ENCODE results near the gene FAM236A. TPM values are rescaled to one million over a fixed set of nuclear protein-coding genes. Genes with fewer than 3 reads are reported as not detected.
"Not testable (repeated sequence)": the region's sequence is repeated elsewhere in the genome, so short reads cannot be mapped to it uniquely, and the experiment has no call there.

FAM236A gene
- total RNA-seq (2021; ENCODE audit: unreplicated experiment) (not detected), Bru-seq, nascent RNA (not detected), BruChase-seq, experiment 1, labeled RNA remaining after a 2-hour chase (not detected), BruChase-seq, experiment 2, labeled RNA remaining after a 6-hour chase (not detected)
- not detected for polyA plus RNA-seq (2012; ENCODE audit: insufficient read length)
- long read RNA-seq: 0 reads

DNA sequence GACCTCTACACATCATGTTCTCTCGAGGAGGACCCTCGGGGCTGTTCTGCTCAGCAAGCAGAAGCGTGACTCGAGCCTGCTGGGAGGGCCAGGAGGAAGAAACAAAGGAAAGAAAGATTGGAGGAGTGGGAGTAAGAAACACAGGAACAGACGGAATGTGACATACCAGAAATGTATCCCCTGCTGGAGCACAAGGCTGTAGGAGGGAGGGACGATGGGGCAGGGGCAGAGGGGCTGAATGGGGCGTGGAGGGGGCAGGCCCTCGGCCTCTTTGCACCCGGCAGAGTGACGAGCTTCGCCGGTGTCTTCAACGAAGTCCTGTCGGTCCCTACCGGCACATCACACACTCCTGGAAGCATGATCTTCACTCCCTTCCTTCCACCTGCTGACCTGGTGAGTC, at the start of gene FAM236A:
Gene FAM236A (plus strand): TSS at position 301 of the 400 bp plus-strand sequence. CDS start 57 bp downstream, at position 358.
- H3K36me3 ChIP-seq (ENCODE audit: control insufficient read depth, insufficient read depth, low read length); in situ Hi-C loops (cut with HindIII; ENCODE audit: low pct_unique_long_range_greater_than_20kb, low sequenced_read_pairs); H3K9me3 ChIP-seq (ENCODE audit: control insufficient read depth, insufficient read depth, low read depth, low read length); ATAC-seq; intact Hi-C loops (cut with micrococcal nuclease; ENCODE audit: unreplicated experiment); DNase-seq (ENCODE audit: low read depth, low spot score); H3K27ac ChIP-seq (ENCODE audit: low read length); POLR2A ChIA-PET; H3K4me1 ChIP-seq (ENCODE audit: control insufficient read depth, insufficient read depth, low read length); CTCF ChIA-PET; H3K27me3 ChIP-seq (ENCODE audit: control insufficient read depth, insufficient read depth, low read length); BruUV-seq (replicated peaks); H3K4me3 ChIP-seq (ENCODE audit: low read depth in 2 of 2, low read length in 2 of 2): not testable (repeated sequence)

DNA sequence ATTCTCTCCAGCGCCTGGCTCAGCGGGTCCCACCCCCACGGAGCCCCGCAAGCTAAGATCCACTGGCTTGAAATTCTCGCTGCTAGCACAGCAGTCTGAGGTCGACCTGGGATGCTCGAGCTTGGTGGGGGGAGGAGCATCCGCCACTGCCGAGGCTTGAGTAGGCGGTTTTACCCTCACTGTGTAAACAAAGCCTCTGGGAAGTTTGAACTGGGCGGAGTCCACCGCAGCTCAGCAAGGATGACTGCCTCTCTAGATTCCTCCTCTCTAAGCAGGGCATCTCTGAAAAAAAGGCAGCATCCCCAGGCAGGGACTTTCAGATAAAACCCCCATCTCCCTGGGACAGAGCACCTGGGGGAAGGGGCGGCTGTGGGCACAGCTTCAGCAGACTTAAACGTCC, 48.3 kb upstream of the FAM236A start:
- CTCF ChIA-PET; in situ Hi-C loops (cut with HindIII; ENCODE audit: low pct_unique_long_range_greater_than_20kb, low sequenced_read_pairs); H3K36me3 ChIP-seq (ENCODE audit: control insufficient read depth, insufficient read depth, low read length); ATAC-seq; H3K4me3 ChIP-seq (ENCODE audit: low read depth in 2 of 2, low read length in 2 of 2); H3K9me3 ChIP-seq (ENCODE audit: control insufficient read depth, insufficient read depth, low read depth, low read length); H3K27me3 ChIP-seq (ENCODE audit: control insufficient read depth, insufficient read depth, low read length); BruUV-seq (replicated peaks); DNase-seq (ENCODE audit: low read depth, low spot score); H3K27ac ChIP-seq (ENCODE audit: low read length); intact Hi-C loops (cut with micrococcal nuclease; ENCODE audit: unreplicated experiment); H3K4me1 ChIP-seq (ENCODE audit: control insufficient read depth, insufficient read depth, low read length); POLR2A ChIA-PET: not testable (repeated sequence)

DNA sequence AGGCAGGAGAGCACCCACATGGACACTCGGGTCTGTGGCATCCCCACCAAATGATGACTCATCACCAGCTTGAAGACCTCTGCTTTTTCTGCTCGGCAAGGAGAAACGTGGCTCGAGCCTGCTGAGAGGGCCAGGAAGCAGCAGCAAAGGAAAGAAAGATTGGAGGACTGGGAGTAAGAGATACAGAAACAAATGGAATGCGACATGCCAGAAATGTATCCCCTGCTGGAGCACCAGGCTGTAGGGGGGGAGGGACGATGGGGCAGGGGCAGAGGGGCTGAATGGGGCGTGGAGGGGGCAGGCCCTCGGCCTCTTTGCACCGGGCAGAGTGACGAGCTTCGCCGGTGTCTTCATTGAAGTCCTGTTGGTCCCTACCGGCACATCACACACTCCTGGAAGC, 25.7 kb upstream of the FAM236A start, which contains the start of gene FAM236C:
Gene FAM236C (plus strand): TSS at position 301 of the 400 bp plus-strand sequence. CDS start 100 bp downstream, outside the sequence.
- H3K36me3 ChIP-seq (ENCODE audit: control insufficient read depth, insufficient read depth, low read length); H3K4me1 ChIP-seq (ENCODE audit: control insufficient read depth, insufficient read depth, low read length); H3K27ac ChIP-seq (ENCODE audit: low read length); intact Hi-C loops (cut with micrococcal nuclease; ENCODE audit: unreplicated experiment); CTCF ChIA-PET; DNase-seq (ENCODE audit: low read depth, low spot score); ATAC-seq; H3K27me3 ChIP-seq (ENCODE audit: control insufficient read depth, insufficient read depth, low read length); H3K9me3 ChIP-seq (ENCODE audit: control insufficient read depth, insufficient read depth, low read depth, low read length); in situ Hi-C loops (cut with HindIII; ENCODE audit: low pct_unique_long_range_greater_than_20kb, low sequenced_read_pairs); POLR2A ChIA-PET; BruUV-seq (replicated peaks); H3K4me3 ChIP-seq (ENCODE audit: low read depth in 2 of 2, low read length in 2 of 2): not testable (repeated sequence)

DNA sequence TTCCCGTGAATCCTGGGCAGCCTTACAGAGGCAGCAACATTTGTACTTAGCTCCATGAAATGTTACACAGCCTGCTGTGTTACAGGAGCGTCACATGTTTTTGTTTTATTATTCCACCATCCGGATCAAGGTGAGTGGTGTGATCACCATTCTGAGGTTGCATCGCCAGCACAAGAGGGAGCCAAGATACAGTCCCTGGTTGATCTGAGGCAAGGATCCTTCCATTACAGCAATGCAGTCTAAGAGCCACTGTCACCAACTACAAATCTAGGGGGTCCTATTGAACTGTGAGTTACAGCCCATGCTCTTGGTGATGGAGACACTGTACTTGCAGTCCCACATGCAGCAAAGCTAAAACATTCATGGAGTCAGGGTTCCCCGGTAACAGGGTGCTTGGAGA, 21.9 kb upstream of the FAM236A start:
- H3K4me1 ChIP-seq (ENCODE audit: control insufficient read depth, insufficient read depth, low read length); DNase-seq (ENCODE audit: low read depth, low spot score); intact Hi-C loops (cut with micrococcal nuclease; ENCODE audit: unreplicated experiment); BruUV-seq (replicated peaks); H3K36me3 ChIP-seq (ENCODE audit: control insufficient read depth, insufficient read depth, low read length); H3K27ac ChIP-seq (ENCODE audit: low read length); ATAC-seq; H3K4me3 ChIP-seq (ENCODE audit: low read depth in 2 of 2, low read length in 2 of 2); H3K27me3 ChIP-seq (ENCODE audit: control insufficient read depth, insufficient read depth, low read length); CTCF ChIA-PET; POLR2A ChIA-PET; in situ Hi-C loops (cut with HindIII; ENCODE audit: low pct_unique_long_range_greater_than_20kb, low sequenced_read_pairs); H3K9me3 ChIP-seq (ENCODE audit: control insufficient read depth, insufficient read depth, low read depth, low read length): not testable (repeated sequence)

DNA sequence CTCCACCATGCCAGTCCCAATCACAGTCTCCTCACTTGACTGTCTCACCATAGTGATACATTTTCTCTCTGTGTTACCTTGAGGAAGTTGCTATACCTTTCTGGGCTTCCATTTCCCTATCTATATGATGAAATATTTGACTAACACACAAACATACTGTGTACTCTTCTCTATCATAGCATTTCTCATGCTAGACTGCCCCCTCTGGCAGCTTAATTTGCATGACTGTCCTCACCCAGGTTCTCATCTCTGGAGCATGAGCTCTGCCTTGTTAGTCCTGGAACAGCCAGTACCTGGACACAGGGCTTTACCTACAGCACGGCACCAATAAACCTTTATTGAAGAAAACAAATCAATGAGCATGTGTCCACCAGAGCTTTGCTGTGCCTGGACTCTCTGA, 5.7 kb upstream of the FAM236A start:
- BruUV-seq (replicated peaks); ATAC-seq; DNase-seq (ENCODE audit: low read depth, low spot score); H3K4me3 ChIP-seq (ENCODE audit: low read depth in 2 of 2, low read length in 2 of 2); CTCF ChIA-PET; H3K9me3 ChIP-seq (ENCODE audit: control insufficient read depth, insufficient read depth, low read depth, low read length); H3K27ac ChIP-seq (ENCODE audit: low read length); H3K27me3 ChIP-seq (ENCODE audit: control insufficient read depth, insufficient read depth, low read length); H3K4me1 ChIP-seq (ENCODE audit: control insufficient read depth, insufficient read depth, low read length); intact Hi-C loops (cut with micrococcal nuclease; ENCODE audit: unreplicated experiment); H3K36me3 ChIP-seq (ENCODE audit: control insufficient read depth, insufficient read depth, low read length); POLR2A ChIA-PET; in situ Hi-C loops (cut with HindIII; ENCODE audit: low pct_unique_long_range_greater_than_20kb, low sequenced_read_pairs): not testable (repeated sequence)

DNA sequence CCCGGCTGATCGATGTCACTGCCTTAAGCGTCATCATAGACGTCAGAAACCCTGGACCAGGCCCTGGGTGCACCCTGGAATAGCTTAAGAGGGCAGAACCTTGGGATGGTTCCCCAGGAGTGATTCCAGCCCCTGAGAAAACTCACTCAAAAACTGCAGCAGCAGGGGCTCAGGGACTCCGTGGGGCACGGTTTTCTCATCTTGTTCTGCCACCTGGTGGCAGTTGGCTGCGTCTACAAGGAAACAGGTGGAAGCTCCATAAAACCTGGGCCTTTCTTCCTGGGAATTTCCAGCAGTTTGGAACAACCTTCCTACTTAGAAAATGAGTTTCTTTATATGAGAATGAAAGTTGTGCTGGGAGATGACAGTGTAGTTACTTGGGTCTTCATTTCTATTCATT, 1.6 kb upstream of the FAM236A start:
- H3K4me3 ChIP-seq (ENCODE audit: low read depth in 2 of 2, low read length in 2 of 2); BruUV-seq (replicated peaks); CTCF ChIA-PET; POLR2A ChIA-PET; H3K4me1 ChIP-seq (ENCODE audit: control insufficient read depth, insufficient read depth, low read length); intact Hi-C loops (cut with micrococcal nuclease; ENCODE audit: unreplicated experiment); in situ Hi-C loops (cut with HindIII; ENCODE audit: low pct_unique_long_range_greater_than_20kb, low sequenced_read_pairs); H3K27me3 ChIP-seq (ENCODE audit: control insufficient read depth, insufficient read depth, low read length); H3K27ac ChIP-seq (ENCODE audit: low read length); DNase-seq (ENCODE audit: low read depth, low spot score); H3K36me3 ChIP-seq (ENCODE audit: control insufficient read depth, insufficient read depth, low read length); H3K9me3 ChIP-seq (ENCODE audit: control insufficient read depth, insufficient read depth, low read depth, low read length): not testable (repeated sequence)
- peak; percentile 65; the same call in 1 of the 2 replicates for ATAC-seq

DNA sequence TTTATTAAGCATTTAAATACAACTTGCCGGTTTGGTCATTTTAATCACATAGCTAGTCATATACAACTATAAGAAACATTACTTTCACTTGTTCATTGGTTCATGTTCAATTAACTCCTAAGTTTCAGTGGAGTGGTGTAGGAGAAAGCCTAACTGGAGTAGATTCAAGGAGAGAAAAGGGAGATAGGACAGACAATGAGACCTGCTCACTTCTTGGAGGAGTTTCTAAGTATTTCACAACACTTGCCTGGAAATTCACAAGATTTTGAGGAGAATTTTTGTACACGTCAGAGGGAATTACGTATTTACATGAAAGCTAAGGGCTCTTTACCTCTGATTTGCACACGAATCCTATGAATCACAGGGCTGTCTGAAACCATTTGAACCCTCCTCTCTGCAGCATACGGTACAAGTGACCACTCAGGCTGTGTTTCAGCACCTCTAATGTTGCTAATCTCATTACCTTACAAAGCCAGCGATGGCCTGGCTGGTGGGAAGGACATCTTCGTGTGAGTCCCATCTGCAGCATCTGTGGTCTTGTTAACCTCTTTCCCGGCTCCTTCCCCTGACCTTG, 1.0 kb upstream of the FAM236A start:
- in situ Hi-C loops (cut with HindIII; ENCODE audit: low pct_unique_long_range_greater_than_20kb, low sequenced_read_pairs); H3K27me3 ChIP-seq (ENCODE audit: control insufficient read depth, insufficient read depth, low read length); H3K27ac ChIP-seq (ENCODE audit: low read length); H3K4me3 ChIP-seq (ENCODE audit: low read depth in 2 of 2, low read length in 2 of 2); BruUV-seq (replicated peaks); CTCF ChIA-PET; intact Hi-C loops (cut with micrococcal nuclease; ENCODE audit: unreplicated experiment); POLR2A ChIA-PET; H3K36me3 ChIP-seq (ENCODE audit: control insufficient read depth, insufficient read depth, low read length); ATAC-seq; H3K4me1 ChIP-seq (ENCODE audit: control insufficient read depth, insufficient read depth, low read length); DNase-seq (ENCODE audit: low read depth, low spot score); H3K9me3 ChIP-seq (ENCODE audit: control insufficient read depth, insufficient read depth, low read depth, low read length): not testable (repeated sequence)
